Common myeloid progenitor, CD34-positive (primary cell): ENCODE data around the gene ARPP19. TPM values are rescaled to one million over a fixed set of nuclear protein-coding genes. Genes with fewer than 3 reads are reported as not detected.

Experiments used
- CTCF ChIA-PET: fragments of 350-600 bp; sonication (Branson Sonifier 250); formaldehyde crosslinking; loops from one replicate; lab custom pipeline; 2021; ENCODE audit warnings: antibody characterized with exemption; lab: Charles Lee
- POLR2A ChIA-PET: fragments of 350-600 bp; sonication (Branson Sonifier 250); formaldehyde crosslinking; loops from one replicate; lab custom pipeline; 2021; ENCODE audit warnings: antibody characterized with exemption; lab: Charles Lee
- DNase-seq, 3 donors: peaks; one replicate each; pipeline versions ENCODE4 v3.0.0 to v3.0.0-alpha.2; 2013
- H3K27ac ChIP-seq, 2 experiments: 1 replicate in 1 of 2; 2 replicates in 1 of 2; pipeline ENCODE4 v1.7.0; 2013; ENCODE audit warnings: inconsistent platforms in 2 of 2, low read length in 2 of 2, mild to moderate bottlenecking in 2 of 2, low read depth in 1 of 2, moderate library complexity in 1 of 2; ENCODE audit not compliant: severe bottlenecking in 2 of 2, insufficient read depth in 1 of 2, poor library complexity in 1 of 2
- H3K27me3 ChIP-seq, 5 experiments: replicated peaks in 2 of 5; 1 replicate in 3 of 5; 2 replicates in 2 of 5; pipeline versions ENCODE4 v1.6.1 to v1.7.0; 2013; ENCODE audit warnings: low read length in 4 of 5, mild to moderate bottlenecking in 2 of 5, moderate library complexity in 2 of 5, inconsistent platforms in 1 of 5; ENCODE audit not compliant: insufficient read depth in 5 of 5, control insufficient read depth in 4 of 5
- H3K36me3 ChIP-seq, 4 experiments: 1 replicate in 2 of 4; 2 replicates in 2 of 4; pipeline versions ENCODE4 v1.6.1 to v1.7.0; 2013; ENCODE audit warnings: low read length in 3 of 4, control low read depth in 1 of 4, mild to moderate bottlenecking in 1 of 4; ENCODE audit not compliant: control insufficient read depth in 4 of 4, insufficient read depth in 4 of 4
- H3K4me1 ChIP-seq, 4 experiments: 1 replicate in 3 of 4; 2 replicates in 1 of 4; pipeline versions ENCODE4 v1.6.1 to v1.7.1; 2013; ENCODE audit warnings: low read length in 3 of 4, mild to moderate bottlenecking in 3 of 4, control low read depth in 1 of 4, inconsistent platforms in 1 of 4, moderate library complexity in 1 of 4; ENCODE audit not compliant: control insufficient read depth in 4 of 4, insufficient read depth in 4 of 4; ENCODE audit errors: control extremely low read depth in 1 of 4
- H3K4me3 ChIP-seq, 7 experiments: 1 replicate in 4 of 7; 2 replicates in 3 of 7; pipeline versions ENCODE4 v1.5.1 to v1.7.0; 2013; ENCODE audit warnings: mild to moderate bottlenecking in 7 of 7, low read length in 6 of 7, moderate library complexity in 6 of 7, inconsistent platforms in 2 of 7, low read depth in 2 of 7, control low read depth in 1 of 7; ENCODE audit not compliant: insufficient read depth in 4 of 7, control insufficient read depth in 1 of 7; ENCODE audit errors: extremely low read depth in 1 of 7
- H3K9me3 ChIP-seq, 5 experiments: 1 replicate in 4 of 5; 2 replicates in 1 of 5; pipeline versions ENCODE4 v1.6.1 to v1.7.1; 2013; ENCODE audit warnings: low read length in 4 of 5, mild to moderate bottlenecking in 2 of 5, inconsistent platforms in 1 of 5, low read depth in 1 of 5, moderate library complexity in 1 of 5; ENCODE audit not compliant: control insufficient read depth in 4 of 5, insufficient read depth in 2 of 5; ENCODE audit errors: control extremely low read depth in 1 of 5
- WGBS: methylation state at CpG from one replicate; pipeline ENCODE4 v1.1.5; 2013; ENCODE audit not compliant: insufficient coverage; 5-methylcytosine and 5-hydroxymethylcytosine counted together
- polyA plus RNA-seq: library from polyadenylated mRNA; unstranded; fragments of 120-200 nt; gene quantifications from one replicate; pipeline ENCODE4 v1.2.1, GENCODE V29; 2013

The ARPP19 gene, protein sequence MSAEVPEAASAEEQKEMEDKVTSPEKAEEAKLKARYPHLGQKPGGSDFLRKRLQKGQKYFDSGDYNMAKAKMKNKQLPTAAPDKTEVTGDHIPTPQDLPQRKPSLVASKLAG
- 68.0 TPM for polyA plus RNA-seq

GRCh38 chr15:52568601-52569585 is at the start of gene ARPP19:
TSS of gene ARPP19 (minus strand) at chr15:52569030. CDS start at chr15:52568892, 138 bp downstream.
- Histone ChIP-seq H3K4me1 (peaks cover 17 to 39% (median 26%) of the 10 kb centered on the region in 4 experiments), H3K4me3 (peak within 1 kb of the TSS; percentile 34 to 87 (median 76)), H3K9me3 (no peaks in the 10 kb centered on the region), H3K27me3 (no peaks in the 10 kb centered on the region), H3K36me3 (peaks cover 0 to 6% (median under 1%) of the 10 kb centered on the region in 4 experiments), H3K27ac (peak within 1 kb of the TSS; percentile 93 to 97)
- POLR2A ChIA-PET, result interaction anchor here (0.5 to 1.3 kb wide), 3 partner anchors 15 to 205 kb away, joined by 3 to 6 read pairs (median 4); partner anchors contain the start of gene MYO5A
- DNase-seq, result peak; percentile 87 to 90 (median 87)
- CTCF ChIA-PET, result interaction anchor here (1.0 kb wide), 1 partner anchor 237 kb away, joined by 3 read pairs; no protein-coding TSS in a partner anchor
- WGBS, result 7% methylated on average over 80 of the region's 82 CpGs

DNA sequence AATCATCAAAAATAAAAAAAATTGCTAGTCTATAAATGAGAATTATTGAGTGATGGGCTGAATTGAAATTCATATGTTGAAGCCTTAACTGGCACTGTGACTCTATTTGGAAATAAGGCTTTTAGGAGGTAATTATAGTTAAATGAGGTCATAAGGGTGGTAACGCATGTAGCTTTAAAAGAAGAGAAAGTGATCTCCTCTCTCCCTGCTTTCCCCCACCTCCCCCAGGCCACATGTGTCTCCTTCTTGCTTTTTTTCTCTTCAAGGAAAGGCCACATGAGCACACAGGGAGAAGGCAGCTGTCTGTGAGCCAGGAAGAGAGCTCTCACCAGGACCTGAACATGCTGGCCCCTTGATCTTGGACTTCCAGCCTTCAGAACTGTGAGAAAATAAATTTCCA is 48.2 kb upstream of the ARPP19 start:
- Histone ChIP-seq H3K27ac (no peak overlapping the region), H3K36me3 (peaks cover 9 to 46% (median 13%) of the 10 kb centered on the region in 4 experiments), H3K9me3 (no peaks in the 10 kb centered on the region), H3K4me1 (no peaks in the 10 kb centered on the region), H3K27me3 (no peaks in the 10 kb centered on the region), H3K4me3 (no peak overlapping the region)
- WGBS, result no CpG with 5 or more reads among the region's 1 CpG
- ChIA-PET POLR2A (no interaction called here), CTCF (no interaction called here)
- DNase-seq, result no peak

- POLR2A ChIA-PET, result no interaction called here
- H3K36me3 ChIP-seq, result peaks cover 8 to 46% (median 20%) of the 10 kb centered on the region in 4 experiments
- no peak overlapping the region for H3K4me3 ChIP-seq
- H3K27ac ChIP-seq, result no peak overlapping the region
- no peaks in the 10 kb centered on the region for H3K4me1 ChIP-seq
- no peak for DNase-seq
- no CpG with 5 or more reads among the region's 2 CpGs for WGBS
- no peaks in the 10 kb centered on the region for H3K27me3 ChIP-seq
- H3K9me3 ChIP-seq, result no peaks in the 10 kb centered on the region
- CTCF ChIA-PET, result interaction anchor here (0.7 to 1.4 kb wide), 4 partner anchors 16 to 643 kb away, joined by 3 read pairs; partner anchors contain the start of gene LEO1
Measured at GRCh38 chr15:52615302-52615701, 46.5 kb upstream of the ARPP19 start.

DNA sequence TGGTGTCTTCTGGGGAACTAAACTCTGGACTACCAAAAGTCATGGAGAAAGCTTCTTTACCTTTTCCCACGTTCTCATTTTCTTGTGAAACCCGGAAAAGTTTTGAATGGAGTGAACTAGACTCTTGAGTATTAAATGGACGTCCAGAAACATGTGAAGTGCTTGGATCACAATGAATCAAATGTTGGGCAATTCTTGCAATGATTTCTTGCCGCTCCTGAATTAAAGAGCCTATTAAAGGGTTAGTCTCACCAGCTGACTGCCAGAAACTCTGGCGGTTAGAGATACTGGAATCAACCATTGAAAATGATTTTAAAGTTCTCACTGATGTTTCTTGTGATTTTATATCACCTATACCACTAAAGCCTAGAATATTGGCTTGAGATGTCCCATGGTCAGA is 40.8 kb upstream of the ARPP19 start:
- Histone ChIP-seq H3K4me3 (no peak overlapping the region), H3K27me3 (no peaks in the 10 kb centered on the region), H3K36me3 (peaks cover 11 to 62% (median 28%) of the 10 kb centered on the region in 4 experiments), H3K27ac (no peak overlapping the region), H3K9me3 (no peaks in the 10 kb centered on the region), H3K4me1 (no peaks in the 10 kb centered on the region)
- DNase-seq, result no peak
- ChIA-PET POLR2A (no interaction called here), CTCF (no interaction called here)
- whole genome bisulfite sequencing, result 96% methylated on average over 2 of the region's 5 CpGs

GRCh38 chr15:52584414-52584813 is 15.6 kb upstream of the ARPP19 start:
- H3K4me1 ChIP-seq, result no peaks in the 10 kb centered on the region
- no peak for DNase-seq
- H3K27me3 ChIP-seq, result no peaks in the 10 kb centered on the region
- POLR2A ChIA-PET, result no interaction called here
- WGBS, result 83% methylated on average over 1 of the region's 7 CpGs
- no peaks in the 10 kb centered on the region for H3K9me3 ChIP-seq
- H3K4me3 ChIP-seq, result no peak overlapping the region
- H3K36me3 ChIP-seq, result peaks cover 5 to 59% (median 18%) of the 10 kb centered on the region in 4 experiments
- CTCF ChIA-PET, result no interaction called here
- no peak overlapping the region for H3K27ac ChIP-seq

GRCh38 chr15:52579852-52580251 is 11.0 kb upstream of the ARPP19 start:
- Histone ChIP-seq H3K4me3 (no peak overlapping the region), H3K9me3 (no peaks in the 10 kb centered on the region), H3K4me1 (no peaks in the 10 kb centered on the region), H3K27me3 (no peaks in the 10 kb centered on the region), H3K36me3 (peaks cover 0 to 33% (median 10%) of the 10 kb centered on the region in 4 experiments), H3K27ac (no peak overlapping the region)
- WGBS, result 100% methylated on average over 8 of the region's 8 CpGs
- no peak for DNase-seq
- ChIA-PET CTCF (interaction anchor here (0.6 kb wide), 1 partner anchor 297 kb away, joined by 3 read pairs; no protein-coding TSS in a partner anchor), POLR2A (no interaction called here)
